HepG2 (cell line): ENCODE measurements around the gene CD300C. TPM values are rescaled to one million over a fixed set of nuclear protein-coding genes. Genes with fewer than 3 reads are reported as not detected.

ENCODE experiments used
- ATAC-seq: fragments of 200-7000 bp; cut with Tn5 transposase; 3 replicates; pipeline ENCODE4 v1.9.1; 2020; ENCODE audit warnings: mild to moderate bottlenecking, moderate library complexity
- BruUV-seq: library from RNA; stranded (reverse); fragments of 400-500 nt; replicated peaks from 2 replicates; lab custom pipeline; 2021; lab: Mats Ljungman, UMichigan
- CTCF ChIA-PET: fragments of 300-600 bp; formaldehyde crosslinking; extraction: SDS; loops from one replicate; lab custom pipeline; 2021; ENCODE audit warnings: low total read pairs, inconsistent platforms, low intra/inter-chr PET ratio; lab: Yijun Ruan, JAX
- POLR2A ChIA-PET: fragments of 350-600 bp; sonication (Branson Sonifier 250); formaldehyde crosslinking; loops from one replicate; lab custom pipeline; 2020; ENCODE audit warnings: antibody characterized with exemption, inconsistent platforms; lab: Yijun Ruan, JAX
- DNase-seq: peaks from one replicate; pipeline ENCODE4 v3.0.0-alpha.2; 2015; ENCODE audit warnings: low spot score
- FAIRE-seq: peaks from 3 replicates; lab custom pipeline; 2011; peaks lifted over from hg19 to GRCh38; lab: Jason Lieb, UNC
- H2AFZ ChIP-seq: one replicate; pipeline ENCODE4 v1.6.1; 2011; ENCODE audit warnings: low read length, inconsistent platforms
- H3K27ac ChIP-seq: fragments of 300-600 bp; 3 replicates; pipeline ENCODE4 v1.8.0; 2011; ENCODE audit warnings: mixed run types, mild to moderate bottlenecking, mixed read lengths, low read length, inconsistent platforms; ENCODE audit not compliant: insufficient read depth; ENCODE audit errors: extremely low read length
- H3K27me3 ChIP-seq, 2 experiments: fragments of 200-600 bp in 1 of 2; 2 replicates in 1 of 2; 3 replicates in 1 of 2; pipeline versions ENCODE4 v1.6.0 to v1.8.0; 2011; ENCODE audit warnings: low read length in 2 of 2, mild to moderate bottlenecking in 2 of 2, moderate library complexity in 2 of 2, inconsistent platforms in 1 of 2; ENCODE audit not compliant: insufficient read depth in 2 of 2, control insufficient read depth in 1 of 2
- H3K36me3 ChIP-seq, 2 experiments: fragments of 200-600 bp in 1 of 2; replicated peaks in 1 of 2; 2 replicates in 1 of 2; 3 replicates in 1 of 2; pipeline versions ENCODE4 v1.5.1 to v1.8.0; 2011; ENCODE audit warnings: low read length in 2 of 2, inconsistent platforms in 1 of 2; ENCODE audit not compliant: insufficient read depth in 2 of 2, control insufficient read depth in 1 of 2
- H3K4me1 ChIP-seq: 2 replicates; pipeline ENCODE4 v1.5.1; 2012; ENCODE audit warnings: low read length, inconsistent platforms; ENCODE audit not compliant: insufficient read depth
- H3K4me2 ChIP-seq: 2 replicates; pipeline ENCODE4 v1.6.0; 2011; ENCODE audit warnings: low read depth, low read length, inconsistent platforms
- H3K4me3 ChIP-seq, 3 experiments: fragments of 200-600 bp in 1 of 3; sonication (generic), shearing (Covaris generic) in 1 of 3; replicated peaks in 1 of 3; 2 replicates each; pipeline ENCODE4 v1.5.1; 2011 to 2016; ENCODE audit warnings: low read length in 3 of 3, inconsistent platforms in 2 of 3, low read depth in 2 of 3, mild to moderate bottlenecking in 2 of 3, control low read depth in 1 of 3, mixed read lengths in 1 of 3; ENCODE audit not compliant: insufficient read depth in 1 of 3
- H3K79me2 ChIP-seq: one replicate; pipeline ENCODE4 v1.6.1; 2011; ENCODE audit warnings: low read length, inconsistent platforms; ENCODE audit not compliant: insufficient read depth
- H3K9ac ChIP-seq: 2 replicates; pipeline ENCODE4 v1.6.0; 2011; ENCODE audit warnings: mild to moderate bottlenecking, low read depth, low read length, inconsistent platforms; ENCODE audit not compliant: insufficient read depth
- H3K9me3 ChIP-seq: 2 replicates; pipeline ENCODE4 v1.5.1; 2012; ENCODE audit warnings: mild to moderate bottlenecking, low read length
- H4K20me1 ChIP-seq: 2 replicates; pipeline ENCODE4 v1.6.0; 2011; ENCODE audit warnings: inconsistent platforms, mild to moderate bottlenecking, low read length, moderate library complexity; ENCODE audit not compliant: insufficient read depth
- JUN ChIP-seq: sonication (generic); formaldehyde crosslinking; IDR thresholded peaks from 2 replicates; pipeline ENCODE4 v1.4.0; 2020; ENCODE audit warnings: mild to moderate bottlenecking, missing genetic modification reagents
- MLLT10 ChIP-seq: sonication (generic); formaldehyde crosslinking; IDR thresholded peaks from 2 replicates; pipeline ENCODE4 v1.4.0; 2020; ENCODE audit warnings: missing genetic modification reagents
- MXD4 ChIP-seq: IDR thresholded peaks from 2 replicates; pipeline ENCODE4 v1.6.1; 2016; ENCODE audit warnings: mild to moderate bottlenecking, missing biosample characterization, missing genetic modification reagents
- NFKBIZ ChIP-seq: IDR thresholded peaks from 2 replicates; pipeline ENCODE4 v1.6.1; 2018; ENCODE audit warnings: missing genetic modification reagents, missing compliant biosample characterization
- NPAS2 ChIP-seq: sonication (generic); formaldehyde crosslinking; IDR thresholded peaks from 2 replicates; pipeline ENCODE4 v1.8.0; 2022; ENCODE audit warnings: mild to moderate bottlenecking, missing genetic modification reagents, borderline replicate concordance
- SALL2 ChIP-seq: sonication (generic); formaldehyde crosslinking; IDR thresholded peaks from 2 replicates; pipeline ENCODE4 v1.8.1; 2023; ENCODE audit warnings: mild to moderate bottlenecking, missing genetic modification reagents, inconsistent platforms
- ZEB1 ChIP-seq: IDR thresholded peaks from 2 replicates; pipeline ENCODE4 v1.6.1; 2012; ENCODE audit warnings: mild to moderate bottlenecking, low read depth, inconsistent platforms; ENCODE audit not compliant: insufficient replicate concordance
- ZNF343 ChIP-seq: sonication (generic); formaldehyde crosslinking; IDR thresholded peaks from 2 replicates; pipeline ENCODE4 v1.4.0; 2020; ENCODE audit warnings: mild to moderate bottlenecking, missing genetic modification reagents
- ZNF383 ChIP-seq: sonication (generic); formaldehyde crosslinking; IDR thresholded peaks from 2 replicates; pipeline ENCODE4 v1.4.0; 2020; ENCODE audit warnings: missing genetic modification reagents, mild to moderate bottlenecking, borderline replicate concordance
- ZNF414 ChIP-seq: sonication (generic); formaldehyde crosslinking; IDR thresholded peaks from 2 replicates; pipeline ENCODE4 v1.5.0; 2020; ENCODE audit warnings: missing genetic modification reagents
- ZNF512B ChIP-seq: sonication (generic); formaldehyde crosslinking; IDR thresholded peaks from 2 replicates; pipeline ENCODE4 v1.5.1; 2020; ENCODE audit warnings: missing genetic modification reagents, mild to moderate bottlenecking, borderline replicate concordance
- ZNF546 ChIP-seq: sonication (generic); formaldehyde crosslinking; conservative IDR thresholded peaks from 2 replicates; pipeline ENCODE4 v1.8.1; 2023; ENCODE audit warnings: mild to moderate bottlenecking, missing genetic modification reagents
- ZNF768 ChIP-seq: sonication (generic); formaldehyde crosslinking; IDR thresholded peaks from 2 replicates; pipeline ENCODE4 v1.4.0; 2020; ENCODE audit warnings: missing genetic modification reagents
- ZNF776 ChIP-seq: sonication (generic); formaldehyde crosslinking; IDR thresholded peaks from 2 replicates; pipeline ENCODE4 v1.4.0; 2020; ENCODE audit warnings: mild to moderate bottlenecking, missing genetic modification reagents
- WGBS: methylation state at CpG from one replicate; pipeline ENCODE4 v1.1.6; 2017; ENCODE audit warnings: low lambda C conversion rate; 5-methylcytosine and 5-hydroxymethylcytosine counted together
- in situ Hi-C: cut with HindIII; loops from 2 replicates; pipeline ENCODE4 v1.10.0; 2017; ENCODE audit warnings: low pct_unique_long_range_greater_than_20kb; ENCODE audit not compliant: extremely low pct_ligation_motif_present
- intact Hi-C: fragments of 100-400 bp; cut with micrococcal nuclease; formaldehyde crosslinking; loops from one replicate; pipeline ENCODE4 v1.10.0; 2022; ENCODE audit not compliant: unreplicated experiment
- polyA plus RNA-seq, 8 experiments: library from polyadenylated mRNA; depleted of rRNA in 3 of 8; stranded (reverse) in 7 of 8; unstranded in 1 of 8; fragments of >200 nt; fragmentation: Illumina TruSeq in 4 of 8; extraction: Trizol in 4 of 8; gene quantifications; 2 replicates each; pipeline versions ENCODE4 v1.2.1 to v1.2.3, GENCODE V29; 2011 to 2016; ENCODE audit warnings: low read depth in 4 of 8, missing spikeins in 1 of 8, mixed read lengths in 1 of 8; ENCODE audit not compliant: insufficient read depth in 1 of 8
- total RNA-seq, 5 experiments: library from RNA; depleted of rRNA; stranded (reverse); fragments of >200 nt; fragmentation: Illumina TruSeq; extraction: Trizol; gene quantifications; 2 replicates each; pipeline ENCODE4 v1.2.3, GENCODE V29; 2016; ENCODE audit warnings: low read depth in 1 of 5
- TF ChIP-seq, protein P1 (sequence below): sonication (generic); formaldehyde crosslinking; IDR thresholded peaks from 2 replicates; pipeline ENCODE4 v1.4.0; 2020; ENCODE audit warnings: mild to moderate bottlenecking, missing genetic modification reagents
- TF ChIP-seq, protein P2 (sequence below): sonication (generic); formaldehyde crosslinking; IDR thresholded peaks from 2 replicates; pipeline ENCODE4 v1.8.1; 2022; ENCODE audit warnings: low read depth, mild to moderate bottlenecking, missing genetic modification reagents
- TF ChIP-seq, protein P3 (sequence below): sonication (generic); formaldehyde crosslinking; IDR thresholded peaks from 2 replicates; pipeline ENCODE4 v1.8.0; 2022; ENCODE audit warnings: mild to moderate bottlenecking, missing genetic modification reagents, moderate library complexity

The CD300C gene
- total and polyA plus RNA-seq, 2 of the 13 experiments (the other 11 are each of a cell fraction or from before 2014, with no cell fraction given) = not detected

GRCh38 chr17:74543891-74544760, 1.8 kb downstream of the CD300C start:
- ATAC-seq = no peak; the same call in 2 of the 3 replicates
- BruUV-seq = no TSS peak
- DNase-seq = no peak
- Histone ChIP-seq H3K36me3 (no peaks in the 10 kb centered on the region), H3K4me1 (no peaks in the 10 kb centered on the region), H3K9ac (no peak overlapping the region), H3K79me2 (no peaks in the 10 kb centered on the region), H3K27me3 (peaks cover 33 to 100% of the 10 kb centered on the region in 2 experiments), H3K4me3 (no peak overlapping the region), H3K4me2 (no peak overlapping the region), H3K27ac (no peak overlapping the region), H2AFZ (no peak overlapping the region), H3K9me3 (no peaks in the 10 kb centered on the region), H4K20me1 (no peaks in the 10 kb centered on the region)
- FAIRE-seq = no peak
- 24% methylated on average over 14 of the region's 18 CpGs for WGBS
- ChIA-PET POLR2A (no interaction called here), CTCF (no interaction called here)
- intact Hi-C loops = no loop called here
- TF ChIP-seq ZNF546 (no peak), MLLT10 (CRISPR knock-in tag) (no peak), ZNF343 (CRISPR knock-in tag) (no peak), ZNF383 (no peak), JUN (CRISPR knock-in tag) (no peak), SALL2 (CRISPR knock-in tag) (no peak), ZNF414 (CRISPR knock-in tag) (no peak), MXD4 (CRISPR knock-in tag) (no peak), ZNF776 (no peak), ZNF512B (CRISPR knock-in tag) (no peak), ZNF768 (CRISPR knock-in tag) (no peak), NFKBIZ (no peak), NPAS2 (CRISPR knock-in tag) (no peak), ZEB1 (no peak)
- TF ChIP-seq, protein P1, sequence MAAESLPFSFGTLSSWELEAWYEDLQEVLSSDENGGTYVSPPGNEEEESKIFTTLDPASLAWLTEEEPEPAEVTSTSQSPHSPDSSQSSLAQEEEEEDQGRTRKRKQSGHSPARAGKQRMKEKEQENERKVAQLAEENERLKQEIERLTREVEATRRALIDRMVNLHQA (CRISPR knock-in tag) = no peak
- TF ChIP-seq, protein P2, sequence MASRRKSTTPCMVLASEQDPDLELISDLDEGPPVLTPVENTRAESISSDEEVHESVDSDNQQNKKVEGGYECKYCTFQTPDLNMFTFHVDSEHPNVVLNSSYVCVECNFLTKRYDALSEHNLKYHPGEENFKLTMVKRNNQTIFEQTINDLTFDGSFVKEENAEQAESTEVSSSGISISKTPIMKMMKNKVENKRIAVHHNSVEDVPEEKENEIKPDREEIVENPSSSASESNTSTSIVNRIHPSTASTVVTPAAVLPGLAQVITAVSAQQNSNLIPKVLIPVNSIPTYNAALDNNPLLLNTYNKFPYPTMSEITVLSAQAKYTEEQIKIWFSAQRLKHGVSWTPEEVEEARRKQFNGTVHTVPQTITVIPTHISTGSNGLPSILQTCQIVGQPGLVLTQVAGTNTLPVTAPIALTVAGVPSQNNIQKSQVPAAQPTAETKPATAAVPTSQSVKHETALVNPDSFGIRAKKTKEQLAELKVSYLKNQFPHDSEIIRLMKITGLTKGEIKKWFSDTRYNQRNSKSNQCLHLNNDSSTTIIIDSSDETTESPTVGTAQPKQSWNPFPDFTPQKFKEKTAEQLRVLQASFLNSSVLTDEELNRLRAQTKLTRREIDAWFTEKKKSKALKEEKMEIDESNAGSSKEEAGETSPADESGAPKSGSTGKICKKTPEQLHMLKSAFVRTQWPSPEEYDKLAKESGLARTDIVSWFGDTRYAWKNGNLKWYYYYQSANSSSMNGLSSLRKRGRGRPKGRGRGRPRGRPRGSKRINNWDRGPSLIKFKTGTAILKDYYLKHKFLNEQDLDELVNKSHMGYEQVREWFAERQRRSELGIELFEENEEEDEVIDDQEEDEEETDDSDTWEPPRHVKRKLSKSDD (CRISPR knock-in tag) = no peak
- TF ChIP-seq, protein P3, sequence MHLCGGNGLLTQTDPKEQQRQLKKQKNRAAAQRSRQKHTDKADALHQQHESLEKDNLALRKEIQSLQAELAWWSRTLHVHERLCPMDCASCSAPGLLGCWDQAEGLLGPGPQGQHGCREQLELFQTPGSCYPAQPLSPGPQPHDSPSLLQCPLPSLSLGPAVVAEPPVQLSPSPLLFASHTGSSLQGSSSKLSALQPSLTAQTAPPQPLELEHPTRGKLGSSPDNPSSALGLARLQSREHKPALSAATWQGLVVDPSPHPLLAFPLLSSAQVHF (CRISPR knock-in tag) = no peak
- in situ Hi-C loops = no loop called here
